ELF-1 (cell line): Measurements from ENCODE around the gene ZNF324B.
"Not testable (repeated sequence)": the region's sequence is repeated elsewhere in the genome, so short reads cannot be mapped to it uniquely, and the experiment has no call there.

Experiments
- DNase-seq: peaks from one replicate; pipeline ENCODE4 v3.0.0-alpha.2; 2016; ENCODE audit warnings: low read depth, low spot score

ZNF324B gene

GRCh38 chr19:58480481-58480830 lies 29.0 kb downstream of the ZNF324B start:
- no peak for DNase-seq

- no peak for DNase-seq
Measured at GRCh38 chr19:58480831-58481230, 29.4 kb downstream of the ZNF324B start.

- DNase-seq: no peak
Measured at GRCh38 chr19:58482372-58482771, 30.9 kb downstream of the ZNF324B start.

GRCh38 chr19:58483776-58484175 lies 32.4 kb downstream of the ZNF324B start:
- DNase-seq: no peak

- DNase-seq: not testable (repeated sequence)
Measured at GRCh38 chr19:58484349-58484748, 32.9 kb downstream of the ZNF324B start.

GRCh38 chr19:58491393-58491792 lies 40.0 kb downstream of the ZNF324B start:
- no peak for DNase-seq

GRCh38 chr19:58492265-58492664 lies 40.8 kb downstream of the ZNF324B start:
- no peak for DNase-seq

- no peak for DNase-seq
Measured at GRCh38 chr19:58497634-58498170, 46.3 kb downstream of the ZNF324B start.

GRCh38 chr19:58498316-58499020 lies 47.0 kb downstream of the ZNF324B start:
- no peak for DNase-seq

GRCh38 chr19:58499021-58499927 lies 47.9 kb downstream of the ZNF324B start:
- DNase-seq: peak; percentile 99

- no peak for DNase-seq
Measured at GRCh38 chr19:58500242-58500641, 48.8 kb downstream of the ZNF324B start.
